B cell (primary cell): ENCODE data around the gene CYP26C1. TPM values are rescaled to one million over a fixed set of nuclear protein-coding genes. Genes with fewer than 3 reads are reported as not detected.
A peak's percentile ranks its signal among the peaks of the same experiment; 100 is the strongest.

Source experiments
- ATAC-seq: fragments of 200-7000 bp; cut with Tn5 transposase; one replicate; pipeline ENCODE4 v1.10.0; 2021; ENCODE audit warnings: low read depth, mild to moderate bottlenecking, moderate number of reproducible peaks, moderate library complexity
- CTCF ChIA-PET: fragments of 350-600 bp; sonication (Branson Sonifier 250); formaldehyde crosslinking; loops from one replicate; lab custom pipeline; 2021; ENCODE audit warnings: antibody characterized with exemption, inconsistent platforms; lab: Charles Lee
- POLR2A ChIA-PET: fragments of 350-600 bp; sonication (Branson Sonifier 250); formaldehyde crosslinking; loops from one replicate; lab custom pipeline; 2021; ENCODE audit warnings: antibody characterized with exemption; lab: Charles Lee
- DNase-seq: peaks from one replicate; pipeline ENCODE4 v3.0.0; 2013
- H2AFZ ChIP-seq: 2 replicates; pipeline ENCODE4 v1.6.1; 2012; ENCODE audit warnings: mild to moderate bottlenecking, low read depth, low read length; ENCODE audit not compliant: insufficient read depth, poor library complexity, severe bottlenecking
- H3K27ac ChIP-seq, 2 donors: 1 replicate in 1 of 2; 2 replicates in 1 of 2; pipeline ENCODE4 v1.5.1; 2012 to 2013; ENCODE audit warnings: low read length in 2 of 2, mild to moderate bottlenecking in 2 of 2, moderate library complexity in 1 of 2
- H3K27me3 ChIP-seq, 4 experiments: fragments of 200-600 bp in 1 of 4; sonication (generic) in 1 of 4; replicated peaks in 1 of 4; 1 replicate in 2 of 4; 2 replicates in 2 of 4; pipeline versions ENCODE4 v1.6.1 to v1.7.0; 2013 to 2016; ENCODE audit warnings: low read length in 3 of 4, mild to moderate bottlenecking in 2 of 4, mixed read lengths in 1 of 4, moderate library complexity in 1 of 4; ENCODE audit not compliant: insufficient read depth in 4 of 4, control insufficient read depth in 3 of 4; ENCODE audit errors: control extremely low read depth in 1 of 4
- H3K36me3 ChIP-seq, 2 experiments: replicated peaks in 1 of 2; 1 replicate in 1 of 2; 2 replicates in 1 of 2; pipeline versions ENCODE4 v1.6.1 to v1.7.1; 2013; ENCODE audit warnings: low read length in 1 of 2; ENCODE audit not compliant: insufficient read depth in 2 of 2, control insufficient read depth in 1 of 2; ENCODE audit errors: control extremely low read depth in 1 of 2, extremely low read depth in 1 of 2
- H3K4me1 ChIP-seq, 2 donors: fragments of 200-600 bp in 1 of 2; sonication (generic) in 1 of 2; 1 replicate in 1 of 2; 2 replicates in 1 of 2; pipeline versions ENCODE4 v1.5.1 to v1.6.1; 2013 to 2017; ENCODE audit warnings: low read length in 2 of 2; ENCODE audit not compliant: control insufficient read depth in 2 of 2, insufficient read depth in 2 of 2
- H3K4me2 ChIP-seq: replicated peaks from 2 replicates; pipeline ENCODE3; 2012; ENCODE audit warnings: mild to moderate bottlenecking, low read depth, low read length; ENCODE audit not compliant: poor library complexity, severe bottlenecking
- H3K4me3 ChIP-seq, 5 experiments: fragments of 200-600 bp in 1 of 5; sonication (generic) in 1 of 5; 1 replicate in 3 of 5; 2 replicates in 2 of 5; pipeline versions ENCODE4 v1.5.1 to v1.7.0; 2011 to 2016; ENCODE audit warnings: low read length in 4 of 5, mild to moderate bottlenecking in 4 of 5, low read depth in 2 of 5, control low read depth in 1 of 5, moderate library complexity in 1 of 5; ENCODE audit not compliant: insufficient read depth in 1 of 5; ENCODE audit errors: control extremely low read depth in 1 of 5, extremely low read depth in 1 of 5
- H3K79me2 ChIP-seq: fragments of 200-600 bp; sonication (generic); one replicate; pipeline ENCODE4 v1.6.0; 2016; ENCODE audit warnings: low read length; ENCODE audit not compliant: control insufficient read depth, insufficient read depth
- H3K9ac ChIP-seq: fragments of 200-600 bp; sonication (generic); 2 replicates; pipeline ENCODE4 v1.6.1; 2017; ENCODE audit warnings: mild to moderate bottlenecking, low read length, moderate library complexity
- H3K9me3 ChIP-seq, 3 donors: one replicate each; pipeline versions ENCODE4 v1.6.1 to v1.7.1; 2013; ENCODE audit warnings: low read length in 2 of 3; ENCODE audit not compliant: control insufficient read depth in 2 of 3, insufficient read depth in 1 of 3; ENCODE audit errors: control extremely low read depth in 1 of 3
- H4K20me1 ChIP-seq: 2 replicates; pipeline ENCODE4 v1.6.0; 2012; ENCODE audit warnings: mild to moderate bottlenecking, low read length; ENCODE audit not compliant: insufficient read depth, control insufficient read depth, poor library complexity, severe bottlenecking
- H3K27ac Mint-ChIP-seq: one replicate; pipeline ENCODE4 v1.8.0; 2021; ENCODE audit warnings: mixed read lengths
- H3K27me3 Mint-ChIP-seq: one replicate; pipeline ENCODE4 v1.8.0; 2021; ENCODE audit warnings: mixed read lengths
- H3K4me1 Mint-ChIP-seq: one replicate; pipeline ENCODE4 v1.8.0; 2021; ENCODE audit warnings: mixed read lengths
- H3K4me3 Mint-ChIP-seq: one replicate; pipeline ENCODE4 v1.8.0; 2021; ENCODE audit warnings: mixed read lengths
- H3K9me3 Mint-ChIP-seq: one replicate; pipeline ENCODE4 v1.8.0; 2022; ENCODE audit warnings: mixed read lengths; ENCODE audit not compliant: insufficient read depth
- EZH2 ChIP-seq: IDR thresholded peaks from 2 replicates; pipeline ENCODE4 v1.6.1; 2012; ENCODE audit warnings: borderline replicate concordance, low read depth, mild to moderate bottlenecking, moderate library complexity, low read length; ENCODE audit not compliant: insufficient read depth, poor library complexity, severe bottlenecking
- WGBS: methylation state at CpG from one replicate; pipeline ENCODE4 v1.1.5; 2013; ENCODE audit warnings: missing lambda C conversion rate; ENCODE audit not compliant: insufficient coverage; 5-methylcytosine and 5-hydroxymethylcytosine counted together
- intact Hi-C: fragments of 100-400 bp; cut with micrococcal nuclease; formaldehyde crosslinking; loops from one replicate; pipeline ENCODE4 v1.10.0; 2022
- polyA plus RNA-seq: library from polyadenylated mRNA; depleted of rRNA; stranded (reverse); fragments of >200 nt; gene quantifications from 2 replicates; pipeline ENCODE4 v1.2.3, GENCODE V29; 2012
- total RNA-seq, 2 donors: library from RNA; stranded (reverse); fragments of 120-200 nt in 1 of 2; gene quantifications; 1 replicate in 1 of 2; 2 replicates in 1 of 2; pipeline versions ENCODE4 v1.2.3 to v1.2.4, GENCODE V29; 2013 to 2022
- TF ChIP-seq, protein P1 (sequence below): fragments of 200-600 bp; IDR thresholded peaks from one replicate; pipeline ENCODE4 v1.8.0; 2022; ENCODE audit warnings: antibody characterized with exemption, mild to moderate bottlenecking

Gene CYP26C1
- total and polyA plus RNA-seq, 2 donors (not counting 1 experiment from before 2014, with no cell fraction given) = 0.01 to 0.57 TPM

DNA sequence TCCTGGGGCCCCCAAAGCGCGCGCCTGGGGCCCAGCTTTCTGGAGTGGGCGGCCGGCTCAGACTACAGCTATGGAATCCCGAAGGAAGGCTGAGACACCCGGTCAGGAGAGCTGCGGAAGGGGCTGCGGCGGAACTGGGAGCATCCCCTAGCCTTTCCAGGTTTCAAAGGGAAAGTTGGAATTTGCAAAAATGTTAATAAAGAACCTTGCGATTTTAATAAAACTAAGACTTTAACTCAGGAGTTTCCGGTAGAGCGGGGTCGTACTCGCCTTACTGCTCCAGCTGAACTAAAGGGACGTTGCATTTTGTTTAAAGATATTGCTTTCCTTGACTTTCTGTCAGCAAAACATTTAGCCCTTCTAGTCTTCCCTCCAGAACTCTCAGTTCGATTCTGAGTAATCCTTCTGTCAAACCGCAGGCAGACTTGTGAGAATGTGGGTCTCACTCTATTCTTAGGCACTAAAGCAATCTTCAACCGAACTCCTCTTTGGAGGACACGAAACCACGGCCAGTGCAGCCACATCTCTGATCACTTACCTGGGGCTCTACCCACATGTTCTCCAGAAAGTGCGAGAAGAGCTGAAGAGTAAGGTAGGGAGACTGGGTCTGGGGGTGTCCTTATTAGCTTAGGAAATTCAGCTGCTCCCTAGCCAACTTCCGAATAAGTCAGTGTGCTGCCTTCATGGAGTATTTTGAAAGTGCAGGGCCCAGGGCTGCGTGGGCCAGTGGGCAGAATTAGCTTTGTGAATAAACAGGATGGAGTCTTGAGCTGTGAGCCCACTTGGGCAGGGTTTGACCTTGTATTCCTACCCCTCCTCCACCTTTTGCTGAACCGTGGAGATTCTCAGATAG is 15.0 kb downstream of the CYP26C1 start:
- H3K4me1 Mint-ChIP-seq = peaks cover 41% of the 10 kb centered on the region

More for the DNA sequence above, 15.0 kb downstream of the CYP26C1 start:
- Histone ChIP-seq H3K4me1 (peaks cover 38 to 45% of the 10 kb centered on the region in 2 donors), H3K4me3 (no peak overlapping the region), H3K4me2 (peak overlapping the region; percentile 79), H3K79me2 (no peaks in the 10 kb centered on the region), H3K9ac (no peak overlapping the region), H2AFZ (peak overlapping the region; percentile 30), H4K20me1 (no peaks in the 10 kb centered on the region), H3K36me3 (no peaks in the 10 kb centered on the region), H3K9me3 (peaks cover 0 to 15% (median 0%) of the 10 kb centered on the region in 3 donors), H3K27ac (no peak overlapping the region), H3K27me3 (peaks cover 0 to 70% (median 36%) of the 10 kb centered on the region in 4 experiments)
- POLR2A ChIA-PET = no interaction called here
- ATAC-seq (no peak), DNase-seq (no peak)
- no peaks in the 10 kb centered on the region for H3K9me3 Mint-ChIP-seq
- H3K27ac Mint-ChIP-seq = no peak overlapping the region
- 25% methylated on average over 19 of the region's 25 CpGs for WGBS
- peak overlapping the region; percentile 4 for H3K4me3 Mint-ChIP-seq
- CTCF ChIA-PET = interaction anchor here (1.3 kb wide), 1 partner anchor 10 kb away, joined by 4 read pairs; no protein-coding TSS in a partner anchor
- no peak for TF ChIP-seq EZH2
- TF ChIP-seq, protein P1, sequence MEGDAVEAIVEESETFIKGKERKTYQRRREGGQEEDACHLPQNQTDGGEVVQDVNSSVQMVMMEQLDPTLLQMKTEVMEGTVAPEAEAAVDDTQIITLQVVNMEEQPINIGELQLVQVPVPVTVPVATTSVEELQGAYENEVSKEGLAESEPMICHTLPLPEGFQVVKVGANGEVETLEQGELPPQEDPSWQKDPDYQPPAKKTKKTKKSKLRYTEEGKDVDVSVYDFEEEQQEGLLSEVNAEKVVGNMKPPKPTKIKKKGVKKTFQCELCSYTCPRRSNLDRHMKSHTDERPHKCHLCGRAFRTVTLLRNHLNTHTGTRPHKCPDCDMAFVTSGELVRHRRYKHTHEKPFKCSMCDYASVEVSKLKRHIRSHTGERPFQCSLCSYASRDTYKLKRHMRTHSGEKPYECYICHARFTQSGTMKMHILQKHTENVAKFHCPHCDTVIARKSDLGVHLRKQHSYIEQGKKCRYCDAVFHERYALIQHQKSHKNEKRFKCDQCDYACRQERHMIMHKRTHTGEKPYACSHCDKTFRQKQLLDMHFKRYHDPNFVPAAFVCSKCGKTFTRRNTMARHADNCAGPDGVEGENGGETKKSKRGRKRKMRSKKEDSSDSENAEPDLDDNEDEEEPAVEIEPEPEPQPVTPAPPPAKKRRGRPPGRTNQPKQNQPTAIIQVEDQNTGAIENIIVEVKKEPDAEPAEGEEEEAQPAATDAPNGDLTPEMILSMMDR = no peak
- intact Hi-C loops = loop anchor here (10.0 kb wide), 1 partner anchor 409 kb away; the partner anchor contains the start of gene MYOF
- H3K27me3 Mint-ChIP-seq = peaks cover 60% of the 10 kb centered on the region
